SK-N-SH treated with all-trans-retinoic acid at 6 μM for 48 hours (cell line): Measurements from ENCODE around the gene ATP4B.

ENCODE experiments used
- ATAC-seq: fragments of 200-7000 bp; cut with Tn5 transposase; 3 replicates; pipeline ENCODE4 v1.9.1; 2020; ENCODE audit warnings: mild to moderate bottlenecking, moderate library complexity
- ARNTL ChIP-seq: fragments of 450-650 bp; formaldehyde crosslinking; IDR thresholded peaks from 2 replicates; pipeline ENCODE4 v1.5.0; 2020; ENCODE audit warnings: low read depth, mild to moderate bottlenecking, moderate library complexity, borderline replicate concordance
- BACH2 ChIP-seq: fragments of 250-450 bp; sonication (Bioruptor Pico); IDR thresholded peaks from 2 replicates; pipeline ENCODE4 v1.9.0; 2021; ENCODE audit warnings: mild to moderate bottlenecking, borderline replicate concordance
- CREB5 ChIP-seq: fragments of 250-450 bp; sonication (Bioruptor Pico); IDR thresholded peaks from 2 replicates; pipeline ENCODE4 v1.5.1; 2020; ENCODE audit warnings: low read depth, mild to moderate bottlenecking, moderate library complexity
- CSDC2 ChIP-seq: fragments of 250-450 bp; sonication (Bioruptor Pico); IDR thresholded peaks from 2 replicates; pipeline ENCODE4 v1.5.0; 2020; ENCODE audit warnings: mild to moderate bottlenecking, moderate library complexity
- ESRRG ChIP-seq: fragments of 250-450 bp; sonication (Bioruptor Pico); IDR thresholded peaks from 2 replicates; pipeline ENCODE4 v1.6.1; 2021; ENCODE audit warnings: mild to moderate bottlenecking
- GLIS3 ChIP-seq: fragments of 250-450 bp; sonication (Bioruptor Pico); IDR thresholded peaks from 2 replicates; pipeline ENCODE4 v1.5.0; 2020; ENCODE audit warnings: mild to moderate bottlenecking, moderate library complexity
- ISL1 ChIP-seq: fragments of 250-450 bp; sonication (Bioruptor Pico); IDR thresholded peaks from 2 replicates; pipeline ENCODE4 v2.1.2; 2022; ENCODE audit warnings: mild to moderate bottlenecking, moderate library complexity
- OSR1 ChIP-seq: fragments of 250-450 bp; sonication (Bioruptor Pico); IDR thresholded peaks from 2 replicates; pipeline ENCODE4 v1.8.0; 2022; ENCODE audit warnings: moderate library complexity, mild to moderate bottlenecking, inconsistent platforms
- PPARA ChIP-seq: fragments of 250-450 bp; sonication (Bioruptor Pico); IDR thresholded peaks from 2 replicates; pipeline ENCODE4 v1.5.0; 2020; ENCODE audit warnings: mild to moderate bottlenecking, borderline replicate concordance
- RARB ChIP-seq: fragments of 250-450 bp; sonication (Bioruptor Pico); IDR thresholded peaks from 2 replicates; pipeline ENCODE4 v1.8.0; 2021; ENCODE audit warnings: mild to moderate bottlenecking, moderate library complexity
- SNAI2 ChIP-seq: fragments of 250-450 bp; sonication (Bioruptor Pico); IDR thresholded peaks from 2 replicates; pipeline ENCODE4 v1.5.0; 2020; ENCODE audit warnings: mild to moderate bottlenecking, moderate library complexity
- TCF4 ChIP-seq: fragments of 250-450 bp; sonication (Bioruptor Pico); IDR thresholded peaks from 2 replicates; pipeline ENCODE4 v1.8.0; 2021; ENCODE audit warnings: mild to moderate bottlenecking, moderate library complexity, borderline replicate concordance
- TOX ChIP-seq: fragments of 250-450 bp; sonication (Bioruptor Pico); IDR thresholded peaks from 2 replicates; pipeline ENCODE4 v1.8.0; 2021; ENCODE audit warnings: mild to moderate bottlenecking, moderate library complexity, borderline replicate concordance
- ZC3H10 ChIP-seq: fragments of 250-450 bp; sonication (Bioruptor Pico); IDR thresholded peaks from 2 replicates; pipeline ENCODE4 v1.5.1; 2021; ENCODE audit warnings: mild to moderate bottlenecking, moderate library complexity
- ZFP3 ChIP-seq: fragments of 250-450 bp; sonication (Bioruptor Pico); IDR thresholded peaks from 2 replicates; pipeline ENCODE4 v1.5.0; 2020; ENCODE audit warnings: mild to moderate bottlenecking, moderate library complexity
- ZFP30 ChIP-seq: fragments of 450-650 bp; formaldehyde crosslinking; IDR thresholded peaks from 2 replicates; pipeline ENCODE4 v1.5.0; 2022; ENCODE audit warnings: mild to moderate bottlenecking, moderate library complexity
- ZNF565 ChIP-seq: fragments of 450-650 bp; formaldehyde crosslinking; conservative IDR thresholded peaks from 2 replicates; pipeline ENCODE4 v1.5.0; 2020; ENCODE audit warnings: low read depth, mild to moderate bottlenecking, moderate library complexity
- ZNF70 ChIP-seq: fragments of 450-650 bp; formaldehyde crosslinking; IDR thresholded peaks from 2 replicates; pipeline ENCODE4 v1.5.0; 2020; ENCODE audit warnings: mild to moderate bottlenecking, moderate library complexity
- ZNF8 ChIP-seq: fragments of 450-650 bp; formaldehyde crosslinking; IDR thresholded peaks from 2 replicates; pipeline ENCODE4 v1.5.0; 2020; ENCODE audit warnings: mild to moderate bottlenecking, moderate library complexity
- TF ChIP-seq, protein P1 (sequence below): fragments of 250-450 bp; sonication (Bioruptor Pico); IDR thresholded peaks from 2 replicates; pipeline ENCODE4 v1.8.0; 2020; ENCODE audit warnings: mild to moderate bottlenecking, moderate library complexity, borderline replicate concordance
- TF ChIP-seq, protein P2 (sequence below): fragments of 250-450 bp; sonication (Bioruptor Pico); IDR thresholded peaks from 2 replicates; pipeline ENCODE4 v1.5.1; 2021; ENCODE audit warnings: mild to moderate bottlenecking, moderate library complexity
- TF ChIP-seq, protein P3 (sequence below): fragments of 250-450 bp; sonication (Bioruptor Pico); IDR thresholded peaks from 2 replicates; pipeline ENCODE4 v1.8.0; 2021; ENCODE audit warnings: low read depth, mild to moderate bottlenecking, moderate library complexity, borderline replicate concordance

Gene ATP4B

DNA sequence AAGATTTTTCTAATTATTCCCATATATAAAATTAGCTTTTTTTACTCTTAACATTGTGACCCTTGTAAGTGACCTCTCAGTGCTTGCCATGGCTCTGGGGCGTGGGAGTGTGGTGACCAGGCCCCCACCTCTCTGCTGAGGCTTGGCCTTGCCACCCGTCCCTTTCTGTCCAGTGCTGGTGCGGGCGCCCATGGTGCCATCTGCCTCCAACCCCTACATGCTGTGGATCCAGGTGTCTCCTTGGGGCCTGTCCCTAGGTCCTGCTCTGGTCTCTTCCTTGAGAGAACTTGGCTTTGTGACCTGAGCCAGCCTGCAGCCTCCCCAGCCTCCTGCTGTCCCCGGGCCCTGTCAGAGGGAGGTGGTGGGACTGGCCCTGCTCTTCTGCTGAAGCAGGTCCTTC is 46.0 kb downstream of the ATP4B start:
- no peak for ATAC-seq
- no peak for TF ChIP-seq PPARA (CRISPR knock-in tag)
- no peak for TF ChIP-seq ZNF8 (CRISPR knock-in tag)

GRCh38 chr13:113610266-113610665 is 47.7 kb downstream of the ATP4B start:
- TF ChIP-seq ZFP30: no peak
- TF ChIP-seq, protein P1, sequence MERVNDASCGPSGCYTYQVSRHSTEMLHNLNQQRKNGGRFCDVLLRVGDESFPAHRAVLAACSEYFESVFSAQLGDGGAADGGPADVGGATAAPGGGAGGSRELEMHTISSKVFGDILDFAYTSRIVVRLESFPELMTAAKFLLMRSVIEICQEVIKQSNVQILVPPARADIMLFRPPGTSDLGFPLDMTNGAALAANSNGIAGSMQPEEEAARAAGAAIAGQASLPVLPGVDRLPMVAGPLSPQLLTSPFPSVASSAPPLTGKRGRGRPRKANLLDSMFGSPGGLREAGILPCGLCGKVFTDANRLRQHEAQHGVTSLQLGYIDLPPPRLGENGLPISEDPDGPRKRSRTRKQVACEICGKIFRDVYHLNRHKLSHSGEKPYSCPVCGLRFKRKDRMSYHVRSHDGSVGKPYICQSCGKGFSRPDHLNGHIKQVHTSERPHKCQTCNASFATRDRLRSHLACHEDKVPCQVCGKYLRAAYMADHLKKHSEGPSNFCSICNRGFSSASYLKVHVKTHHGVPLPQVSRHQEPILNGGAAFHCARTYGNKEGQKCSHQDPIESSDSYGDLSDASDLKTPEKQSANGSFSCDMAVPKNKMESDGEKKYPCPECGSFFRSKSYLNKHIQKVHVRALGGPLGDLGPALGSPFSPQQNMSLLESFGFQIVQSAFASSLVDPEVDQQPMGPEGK (CRISPR knock-in tag): no peak
- no peak for TF ChIP-seq PPARA (CRISPR knock-in tag)
- TF ChIP-seq ZNF8 (CRISPR knock-in tag): no peak
- TF ChIP-seq ARNTL (CRISPR knock-in tag): no peak
- no peak for TF ChIP-seq ZC3H10 (CRISPR knock-in tag)
- no peak for TF ChIP-seq BACH2 (CRISPR knock-in tag)
- TF ChIP-seq ESRRG (CRISPR knock-in tag): no peak
- no peak for TF ChIP-seq CSDC2
- no peak for TF ChIP-seq OSR1
- no peak for TF ChIP-seq ZNF70 (CRISPR knock-in tag)
- no peak for TF ChIP-seq CREB5
- no peak for TF ChIP-seq SNAI2
- TF ChIP-seq, protein P2, sequence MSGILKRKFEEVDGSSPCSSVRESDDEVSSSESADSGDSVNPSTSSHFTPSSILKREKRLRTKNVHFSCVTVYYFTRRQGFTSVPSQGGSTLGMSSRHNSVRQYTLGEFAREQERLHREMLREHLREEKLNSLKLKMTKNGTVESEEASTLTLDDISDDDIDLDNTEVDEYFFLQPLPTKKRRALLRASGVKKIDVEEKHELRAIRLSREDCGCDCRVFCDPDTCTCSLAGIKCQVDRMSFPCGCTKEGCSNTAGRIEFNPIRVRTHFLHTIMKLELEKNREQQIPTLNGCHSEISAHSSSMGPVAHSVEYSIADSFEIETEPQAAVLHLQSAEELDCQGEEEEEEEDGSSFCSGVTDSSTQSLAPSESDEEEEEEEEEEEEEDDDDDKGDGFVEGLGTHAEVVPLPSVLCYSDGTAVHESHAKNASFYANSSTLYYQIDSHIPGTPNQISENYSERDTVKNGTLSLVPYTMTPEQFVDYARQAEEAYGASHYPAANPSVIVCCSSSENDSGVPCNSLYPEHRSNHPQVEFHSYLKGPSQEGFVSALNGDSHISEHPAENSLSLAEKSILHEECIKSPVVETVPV: no peak
- no peak for TF ChIP-seq TCF4
- no peak for TF ChIP-seq ZNF565 (CRISPR knock-in tag)
- TF ChIP-seq, protein P3, sequence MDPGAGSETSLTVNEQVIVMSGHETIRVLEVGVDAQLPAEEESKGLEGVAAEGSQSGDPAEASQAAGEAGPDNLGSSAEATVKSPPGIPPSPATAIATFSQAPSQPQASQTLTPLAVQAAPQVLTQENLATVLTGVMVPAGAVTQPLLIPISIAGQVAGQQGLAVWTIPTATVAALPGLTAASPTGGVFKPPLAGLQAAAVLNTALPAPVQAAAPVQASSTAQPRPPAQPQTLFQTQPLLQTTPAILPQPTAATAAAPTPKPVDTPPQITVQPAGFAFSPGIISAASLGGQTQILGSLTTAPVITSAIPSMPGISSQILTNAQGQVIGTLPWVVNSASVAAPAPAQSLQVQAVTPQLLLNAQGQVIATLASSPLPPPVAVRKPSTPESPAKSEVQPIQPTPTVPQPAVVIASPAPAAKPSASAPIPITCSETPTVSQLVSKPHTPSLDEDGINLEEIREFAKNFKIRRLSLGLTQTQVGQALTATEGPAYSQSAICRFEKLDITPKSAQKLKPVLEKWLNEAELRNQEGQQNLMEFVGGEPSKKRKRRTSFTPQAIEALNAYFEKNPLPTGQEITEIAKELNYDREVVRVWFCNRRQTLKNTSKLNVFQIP: no peak
- TF ChIP-seq ZFP3 (CRISPR knock-in tag): no peak

DNA sequence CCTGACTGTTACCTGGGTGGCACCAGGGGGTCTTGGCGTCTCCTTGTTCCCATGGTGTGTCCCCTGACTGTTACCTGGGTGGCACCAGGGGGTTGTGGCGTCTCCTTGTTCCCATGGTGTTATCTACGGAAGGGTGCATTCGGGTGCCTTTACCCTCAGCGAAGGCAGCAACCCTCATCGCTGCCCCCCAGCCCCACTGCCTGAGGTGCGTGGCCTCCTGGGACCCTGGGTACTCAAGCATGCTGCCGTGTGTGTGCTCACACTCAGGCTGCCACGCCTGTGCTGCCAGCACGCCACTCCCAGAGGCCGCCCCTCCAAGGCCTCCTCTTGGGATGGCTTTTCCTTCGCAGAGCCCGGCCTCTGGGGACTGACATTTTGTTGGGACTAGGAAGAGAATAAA is 48.4 kb downstream of the ATP4B start:
- no peak for TF ChIP-seq SNAI2
- TF ChIP-seq ISL1 (CRISPR knock-in tag): no peak
- TF ChIP-seq GLIS3: no peak
- no peak for TF ChIP-seq TOX (CRISPR knock-in tag)
- TF ChIP-seq, protein P3: no peak
- TF ChIP-seq CSDC2: no peak
- no peak for ATAC-seq

More at GRCh38 chr13:113610266-113610665, 47.7 kb downstream of the ATP4B start:
- ATAC-seq: no peak

DNA sequence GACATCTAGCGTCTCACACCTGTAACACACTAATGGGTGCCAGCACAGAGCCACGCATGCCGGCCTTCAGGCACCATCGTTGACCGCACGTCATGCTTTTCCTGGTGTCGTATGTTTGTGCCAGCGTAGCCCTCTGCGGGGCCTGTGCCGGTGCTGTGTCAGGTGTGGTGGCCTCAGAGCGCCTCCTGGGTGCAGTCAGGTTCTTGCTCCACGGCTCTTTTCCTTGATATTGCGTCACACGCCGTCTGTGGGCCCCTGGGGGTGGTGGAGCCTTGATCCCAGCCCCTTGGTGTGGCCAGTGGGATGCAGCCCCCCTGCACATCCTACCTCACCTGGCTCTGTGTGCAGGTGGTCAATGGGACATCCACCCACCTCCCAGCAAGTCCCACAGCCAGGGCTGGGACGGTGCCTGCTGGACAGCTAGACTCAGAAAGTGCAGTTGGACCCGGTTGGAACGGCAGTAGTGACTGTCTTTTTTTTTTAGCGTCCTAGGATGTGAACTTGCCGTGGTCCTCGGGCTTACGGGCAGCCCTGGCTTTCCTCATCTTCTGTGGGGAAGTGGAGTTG is 48.9 kb downstream of the ATP4B start:
- ATAC-seq: no peak
- no peak for TF ChIP-seq TCF4
- TF ChIP-seq, protein P3: no peak
- TF ChIP-seq ZNF565 (CRISPR knock-in tag): no peak
- no peak for TF ChIP-seq RARB
- no peak for TF ChIP-seq BACH2 (CRISPR knock-in tag)
- no peak for TF ChIP-seq ZNF8 (CRISPR knock-in tag)
- no peak for TF ChIP-seq CSDC2
- no peak for TF ChIP-seq ARNTL (CRISPR knock-in tag)
- TF ChIP-seq ZFP30: no peak
- no peak for TF ChIP-seq GLIS3
- no peak for TF ChIP-seq SNAI2
- no peak for TF ChIP-seq ZC3H10 (CRISPR knock-in tag)
- TF ChIP-seq, protein P2: no peak
- TF ChIP-seq ESRRG (CRISPR knock-in tag): no peak
- TF ChIP-seq ZFP3 (CRISPR knock-in tag): no peak
- TF ChIP-seq ISL1 (CRISPR knock-in tag): no peak
